Adrenal gland (tissue), 12 donors: Measurements from ENCODE around the gene MTMR12. TPM values are rescaled to one million over a fixed set of nuclear protein-coding genes. Genes with fewer than 3 reads are reported as not detected.

Experiments
- DNase-seq, 7 donors: peaks; one replicate each; pipeline ENCODE4 v3.0.0-alpha.2; 2019 to 2020
- H3K27ac ChIP-seq, 5 donors: fragments of 200-600 bp; sonication (generic) in 4 of 5; 1 replicate in 3 of 5; 2 replicates in 2 of 5; pipeline versions ENCODE4 v1.5.1 to v1.8.0; 2016 to 2020; ENCODE audit warnings: mild to moderate bottlenecking in 1 of 5
- H3K27me3 ChIP-seq: fragments of 200-600 bp; 2 replicates; pipeline ENCODE4 v1.8.0; 2021
- H3K36me3 ChIP-seq, 2 donors: fragments of 200-600 bp; replicated peaks in 1 of 2; 1 replicate in 1 of 2; 2 replicates in 1 of 2; pipeline versions ENCODE4 v1.5.1 to v1.8.0; 2018 to 2022
- H3K4me1 ChIP-seq, 2 donors: fragments of 200-600 bp; replicated peaks in 1 of 2; 1 replicate in 1 of 2; 2 replicates in 1 of 2; pipeline versions ENCODE4 v1.5.1 to v1.8.0; 2018 to 2021
- H3K4me3 ChIP-seq, 4 donors: fragments of 200-600 bp; sonication (generic) in 3 of 4; one replicate each; pipeline ENCODE4 v1.5.1; 2016 to 2018
- H3K9me3 ChIP-seq, 3 donors: fragments of 200-600 bp; sonication (generic) in 1 of 3; replicated peaks in 1 of 3; 1 replicate in 2 of 3; 2 replicates in 1 of 3; pipeline versions ENCODE4 v1.5.1 to v1.8.0; 2016 to 2021
- CTCF ChIP-seq, 6 experiments: fragments of 450-650 bp in 4 of 6; fragments of 200-600 bp in 2 of 6; sonication (generic) in 1 of 6; IDR thresholded peaks; 1 replicate in 5 of 6; 2 replicates in 1 of 6; pipeline versions ENCODE4 v1.5.1 to v1.8.0; 2016 to 2021; ENCODE audit warnings: antibody characterized with exemption in 6 of 6, mild to moderate bottlenecking in 2 of 6, moderate library complexity in 1 of 6
- POLR2A ChIP-seq, 2 donors: fragments of 450-650 bp; IDR thresholded peaks; one replicate each; pipeline ENCODE4 v1.6.1; 2017; ENCODE audit warnings: antibody characterized with exemption in 2 of 2, mild to moderate bottlenecking in 2 of 2, moderate library complexity in 1 of 2
- WGBS, 4 donors: extraction: QIAGEN DNeasy Blood & Tissue Kit in 2 of 4; methylation state at CpG; one replicate each; pipeline versions ENCODE4 v1.1.5 to v1.1.7; 2013 to 2017; 5-methylcytosine and 5-hydroxymethylcytosine counted together
- intact Hi-C, 2 donors: fragments of 100-400 bp; cut with DNase I; formaldehyde crosslinking; loops; one replicate each; pipeline versions ENCODE4 v1.14.1 to v1.15.0; 2022 to 2023
- polyA plus RNA-seq, 3 donors: library from polyadenylated mRNA; stranded (reverse); fragments of 200-250 nt in 2 of 3; fragments of 350-450 nt in 1 of 3; fragmentation: Illumina TruSeq in 1 of 3; extraction: RNeasy Lipid Tissue Mini Kit (QIAGEN cat#74804) in 1 of 3; gene quantifications; one replicate each; pipeline ENCODE4 v1.2.3, GENCODE V29; 2013 to 2014
- total RNA-seq, 9 donors: library from RNA; depleted of rRNA in 4 of 9; stranded (reverse); fragments of >200 nt in 4 of 9; fragments of 120-200 nt in 1 of 9; fragmentation: NEBNext Ultra II Directional in 1 of 9; extraction: Animal tissue kit (Norgen Biotek cat#: 25700) in 1 of 9; gene quantifications; one replicate each; pipeline versions ENCODE4 v1.1.0 to v1.2.4, GENCODE V29; 2013 to 2023
- donor health status: healthy with polysubstance abuse.
- donor health status: Bipolar disorder and iron deficiency.
- donor health status: DM: yes; HTN: yes; CAD: no.
- donor health status: DM: no; HTN: no; CAD: no.
- donor health status: DM: no; HTN: no; CAD: no.
- donor health status: DM: yes; HTN: yes; CAD: no.

Gene MTMR12
- total and polyA plus RNA-seq, 12 donors = 4.5 to 30.7 (median 22.9) TPM

- no peak for DNase-seq
Observed at GRCh38 chr5:32273821-32274220, 38.9 kb downstream of the MTMR12 start.

GRCh38 chr5:32272746-32273145 lies 40.0 kb downstream of the MTMR12 start:
- peaks cover 9 to 17% of the 10 kb centered on the region in 2 donors for H3K4me1 ChIP-seq
- TF ChIP-seq CTCF (IDR thresholded peaks at IDR 0.05) (no peak), POLR2A (IDR thresholded peaks at IDR 0.05) (no peak)
- peaks cover 0 to 48% of the 10 kb centered on the region in 2 donors for H3K36me3 ChIP-seq
- DNase-seq = peak in 1 of 7 donors; percentile 17
- H3K27me3 ChIP-seq = no peaks in the 10 kb centered on the region
- intact Hi-C loops = loop anchor here in 1 of 2 donors (10.0 kb wide), 1 partner anchor 52 kb away; no protein-coding TSS in a partner anchor
- H3K27ac ChIP-seq = no peak overlapping the region
- no peaks in the 10 kb centered on the region for H3K9me3 ChIP-seq
- no peak overlapping the region for H3K4me3 ChIP-seq
- 87 to 100% (median 97%) methylated on average over 2 of the region's 2 CpGs for WGBS, 4 donors

More at GRCh38 chr5:32273821-32274220, 38.9 kb downstream of the MTMR12 start:
- Histone ChIP-seq H3K4me3 (no peak overlapping the region), H3K36me3 (peaks cover 0 to 37% of the 10 kb centered on the region in 2 donors), H3K27me3 (no peaks in the 10 kb centered on the region), H3K9me3 (no peaks in the 10 kb centered on the region), H3K4me1 (peaks cover 19 to 27% of the 10 kb centered on the region in 2 donors), H3K27ac (peak overlapping the region in 1 of 5 donors; percentile 43)
- WGBS, 4 donors = 91 to 100% (median 99%) methylated on average over 2 of the region's 2 CpGs
- TF ChIP-seq CTCF (IDR thresholded peaks at IDR 0.05) (no peak), POLR2A (IDR thresholded peaks at IDR 0.05) (no peak)
- intact Hi-C loops = loop anchor here in 1 of 2 donors (10.0 kb wide), 1 partner anchor 51 kb away; no protein-coding TSS in a partner anchor

- Histone ChIP-seq H3K27me3 (no peaks in the 10 kb centered on the region), H3K36me3 (peaks cover 0 to 63% of the 10 kb centered on the region in 2 donors), H3K9me3 (no peaks in the 10 kb centered on the region), H3K27ac (no peak overlapping the region), H3K4me3 (no peak overlapping the region), H3K4me1 (peaks cover 0 to under 1% of the 10 kb centered on the region in 2 donors)
- no peak for DNase-seq
- 81 to 89% (median 88%) methylated on average over 1 of the region's 1 CpG for WGBS, 4 donors
- intact Hi-C loops = loop anchor here in 1 of 2 donors (10.0 kb wide), 1 partner anchor 54 kb away; no protein-coding TSS in a partner anchor
- no peak for TF ChIP-seq POLR2A (IDR thresholded peaks at IDR 0.05)
- no peak for TF ChIP-seq CTCF (IDR thresholded peaks at IDR 0.05)
Observed at GRCh38 chr5:32270946-32271345, 41.8 kb downstream of the MTMR12 start.

- WGBS, 4 donors = 96 to 100% (median 97%) methylated on average over 4 of the region's 4 CpGs
- no peak for DNase-seq
- Histone ChIP-seq H3K9me3 (no peaks in the 10 kb centered on the region), H3K36me3 (peaks cover 0 to 64% of the 10 kb centered on the region in 2 donors), H3K27ac (no peak overlapping the region), H3K4me3 (no peak overlapping the region), H3K27me3 (no peaks in the 10 kb centered on the region), H3K4me1 (no peaks in the 10 kb centered on the region)
- intact Hi-C loops = loop anchor here in 1 of 2 donors (10.0 kb wide), 1 partner anchor 55 kb away; no protein-coding TSS in a partner anchor
- TF ChIP-seq POLR2A (IDR thresholded peaks at IDR 0.05) (no peak), CTCF (IDR thresholded peaks at IDR 0.05) (no peak)
Observed at GRCh38 chr5:32270178-32270577, 42.6 kb downstream of the MTMR12 start.
